SJCRH30 (cell line): ENCODE data around the gene GNG13. TPM values are rescaled to one million over a fixed set of nuclear protein-coding genes. Genes with fewer than 3 reads are reported as not detected.
"Not testable (repeated sequence)": the region's sequence is repeated elsewhere in the genome, so short reads cannot be mapped to it uniquely, and the experiment has no call there.

Experiments
- DNase-seq, 2 experiments: peaks; one replicate each; pipeline ENCODE4 v3.0.0-alpha.2; 2015 to 2020
- H3K27ac ChIP-seq: fragments of 250-450 bp; sonication (Bioruptor Pico); 2 replicates; pipeline ENCODE4 v1.5.1; 2020; ENCODE audit warnings: mild to moderate bottlenecking, moderate library complexity
- H3K27me3 ChIP-seq: fragments of 250-450 bp; sonication (Bioruptor Pico); 2 replicates; pipeline ENCODE4 v1.5.1; 2020; ENCODE audit warnings: mild to moderate bottlenecking, moderate library complexity
- H3K36me3 ChIP-seq: fragments of 250-450 bp; sonication (Bioruptor Pico); 2 replicates; pipeline ENCODE4 v1.5.1; 2020; ENCODE audit warnings: mild to moderate bottlenecking, moderate library complexity
- H3K4me1 ChIP-seq: fragments of 250-450 bp; sonication (Bioruptor Pico); 2 replicates; pipeline ENCODE4 v1.5.1; 2020; ENCODE audit warnings: mild to moderate bottlenecking, moderate library complexity
- H3K4me3 ChIP-seq: fragments of 250-450 bp; sonication (Bioruptor Pico); 2 replicates; pipeline ENCODE4 v1.5.1; 2020; ENCODE audit warnings: mild to moderate bottlenecking, moderate library complexity
- H3K9me3 ChIP-seq: fragments of 250-450 bp; sonication (Bioruptor Pico); replicated peaks from 2 replicates; pipeline ENCODE4 v1.5.1; 2020; ENCODE audit warnings: mild to moderate bottlenecking, moderate library complexity
- total RNA-seq: library from RNA; depleted of rRNA; stranded (reverse); fragments of >200 nt; shearing (Covaris generic); gene quantifications from 2 replicates; pipeline ENCODE4 v1.2.3, GENCODE V29; 2014

Gene GNG13
- total RNA-seq, 1 experiment from 2014 or later = not detected

GRCh38 chr16:839643-840408 lies 39.3 kb upstream of the GNG13 start:
- Histone ChIP-seq H3K27me3 (no peaks in the 10 kb centered on the region), H3K36me3 (no peaks in the 10 kb centered on the region), H3K27ac (peak overlapping the region; percentile 59), H3K9me3 (peaks cover 10% of the 10 kb centered on the region; the same call in 1 of the 2 replicates), H3K4me1 (peaks cover 25% of the 10 kb centered on the region), H3K4me3 (no peak overlapping the region)
- peak; percentile 87 to 92 for DNase-seq

- H3K27ac ChIP-seq = no peak overlapping the region
- H3K4me1 ChIP-seq = peaks cover 25% of the 10 kb centered on the region
- peaks cover 14% of the 10 kb centered on the region for H3K9me3 ChIP-seq
- H3K27me3 ChIP-seq = no peaks in the 10 kb centered on the region
- DNase-seq = no peak
- no peak overlapping the region for H3K4me3 ChIP-seq
- H3K36me3 ChIP-seq = no peaks in the 10 kb centered on the region
Observed at GRCh38 chr16:838741-839140, 38.2 kb upstream of the GNG13 start.

GRCh38 chr16:836822-837221 lies 36.3 kb upstream of the GNG13 start:
- H3K27ac ChIP-seq, H3K36me3 ChIP-seq, DNase-seq, H3K4me3 ChIP-seq, H3K27me3 ChIP-seq: not testable (repeated sequence)
- peaks cover 25% of the 10 kb centered on the region for H3K4me1 ChIP-seq
- H3K9me3 ChIP-seq = peaks cover 14% of the 10 kb centered on the region

- peaks cover 14% of the 10 kb centered on the region for H3K9me3 ChIP-seq
- no peak overlapping the region for H3K4me3 ChIP-seq
- no peak for DNase-seq
- peaks cover 22% of the 10 kb centered on the region for H3K4me1 ChIP-seq
- H3K27ac ChIP-seq = no peak overlapping the region
- H3K27me3 ChIP-seq = no peaks in the 10 kb centered on the region
- no peaks in the 10 kb centered on the region for H3K36me3 ChIP-seq
Observed at GRCh38 chr16:836221-836620, 35.7 kb upstream of the GNG13 start.

GRCh38 chr16:835373-835772 lies 34.8 kb upstream of the GNG13 start:
- H3K4me3 ChIP-seq = no peak overlapping the region
- DNase-seq = no peak
- H3K4me1 ChIP-seq = peaks cover 14% of the 10 kb centered on the region
- H3K27me3 ChIP-seq = no peaks in the 10 kb centered on the region
- no peaks in the 10 kb centered on the region for H3K36me3 ChIP-seq
- no peak overlapping the region for H3K27ac ChIP-seq
- peaks cover 14% of the 10 kb centered on the region for H3K9me3 ChIP-seq

- DNase-seq = no peak
- H3K9me3 ChIP-seq = peaks cover 14% of the 10 kb centered on the region
- H3K4me1 ChIP-seq = no peaks in the 10 kb centered on the region
- no peaks in the 10 kb centered on the region for H3K36me3 ChIP-seq
- no peak overlapping the region for H3K4me3 ChIP-seq
- H3K27ac ChIP-seq = no peak overlapping the region
- no peaks in the 10 kb centered on the region for H3K27me3 ChIP-seq
Observed at GRCh38 chr16:833411-833810, 32.9 kb upstream of the GNG13 start.

- no peak overlapping the region for H3K4me3 ChIP-seq
- H3K27ac ChIP-seq = no peak overlapping the region
- H3K9me3 ChIP-seq = peaks cover 14% of the 10 kb centered on the region
- no peaks in the 10 kb centered on the region for H3K36me3 ChIP-seq
- H3K4me1 ChIP-seq = no peaks in the 10 kb centered on the region
- peak in 1 of 2 experiments; percentile 41 for DNase-seq
- no peaks in the 10 kb centered on the region for H3K27me3 ChIP-seq
Observed at GRCh38 chr16:832652-833336, 32.3 kb upstream of the GNG13 start.

- no peak overlapping the region for H3K27ac ChIP-seq
- H3K4me1 ChIP-seq = no peaks in the 10 kb centered on the region
- H3K27me3 ChIP-seq = no peaks in the 10 kb centered on the region
- no peaks in the 10 kb centered on the region for H3K36me3 ChIP-seq
- no peak for DNase-seq
- peaks cover 13% of the 10 kb centered on the region for H3K9me3 ChIP-seq
- no peak overlapping the region for H3K4me3 ChIP-seq
Observed at GRCh38 chr16:831571-832413, 31.3 kb upstream of the GNG13 start.

- Histone ChIP-seq H3K4me3 (no peak overlapping the region), H3K9me3 (peaks cover 5% of the 10 kb centered on the region), H3K27me3 (peaks cover 3% of the 10 kb centered on the region; the same call in 1 of the 2 replicates), H3K27ac (no peak overlapping the region), H3K4me1 (peaks cover 2% of the 10 kb centered on the region; the same call in 1 of the 2 replicates), H3K36me3 (no peaks in the 10 kb centered on the region)
- no peak for DNase-seq
Observed at GRCh38 chr16:830871-831570, 30.5 kb upstream of the GNG13 start.

GRCh38 chr16:830107-830870 lies 29.8 kb upstream of the GNG13 start:
- Histone ChIP-seq H3K36me3 (no peaks in the 10 kb centered on the region), H3K27ac (no peak overlapping the region), H3K9me3 (peaks cover 5% of the 10 kb centered on the region; the same call in 1 of the 2 replicates), H3K4me3 (no peak overlapping the region), H3K4me1 (peaks cover 9% of the 10 kb centered on the region; the same call in 1 of the 2 replicates), H3K27me3 (peaks cover 7% of the 10 kb centered on the region; the same call in 1 of the 2 replicates)
- DNase-seq = no peak

GRCh38 chr16:828891-829290 lies 28.4 kb upstream of the GNG13 start:
- DNase-seq = no peak
- Histone ChIP-seq H3K27me3 (peaks cover 7% of the 10 kb centered on the region; the same call in 1 of the 2 replicates), H3K27ac (no peak overlapping the region)

GRCh38 chr16:827513-827912 lies 27.0 kb upstream of the GNG13 start:
- Histone ChIP-seq H3K4me1 (peaks cover 14% of the 10 kb centered on the region; the same call in 1 of the 2 replicates), H3K36me3 (no peaks in the 10 kb centered on the region), H3K4me3 (no peak overlapping the region), H3K27me3 (peaks cover 7% of the 10 kb centered on the region; the same call in 1 of the 2 replicates), H3K9me3 (peaks cover 5% of the 10 kb centered on the region; the same call in 1 of the 2 replicates), H3K27ac (no peak overlapping the region)
- no peak for DNase-seq

More at GRCh38 chr16:828891-829290, 28.4 kb upstream of the GNG13 start:
- Histone ChIP-seq H3K9me3 (peaks cover 2% of the 10 kb centered on the region; the same call in 1 of the 2 replicates), H3K4me3 (no peak overlapping the region), H3K36me3 (no peaks in the 10 kb centered on the region), H3K4me1 (peaks cover 14% of the 10 kb centered on the region; the same call in 1 of the 2 replicates)

- H3K9me3 ChIP-seq = peaks cover 5% of the 10 kb centered on the region; the same call in 1 of the 2 replicates
- DNase-seq = peak; percentile 64 to 73
- peaks cover 14% of the 10 kb centered on the region; the same call in 1 of the 2 replicates for H3K4me1 ChIP-seq
- H3K27me3 ChIP-seq = peaks cover 7% of the 10 kb centered on the region; the same call in 1 of the 2 replicates
- H3K36me3 ChIP-seq = no peaks in the 10 kb centered on the region
- H3K4me3 ChIP-seq = peak overlapping the region; percentile 43
- no peak overlapping the region for H3K27ac ChIP-seq
Observed at GRCh38 chr16:825341-826061, 25.0 kb upstream of the GNG13 start.
